MM.1S (cell line): ENCODE measurements around the gene MGME1.

Experiments used
- CTCF ChIP-seq: fragments of 300-600 bp; sonication (generic); IDR thresholded peaks from 2 replicates; pipeline ENCODE4 v1.5.1; 2016; ENCODE audit warnings: antibody characterized with exemption, low read length, mixed read lengths
- EZH2 ChIP-seq: fragments of 300-600 bp; sonication (generic); optimal IDR thresholded peaks from 2 replicates; pipeline ENCODE3; 2017; ENCODE audit warnings: low read depth, mild to moderate bottlenecking, antibody characterized with exemption, low read length, mixed read lengths

DNA sequence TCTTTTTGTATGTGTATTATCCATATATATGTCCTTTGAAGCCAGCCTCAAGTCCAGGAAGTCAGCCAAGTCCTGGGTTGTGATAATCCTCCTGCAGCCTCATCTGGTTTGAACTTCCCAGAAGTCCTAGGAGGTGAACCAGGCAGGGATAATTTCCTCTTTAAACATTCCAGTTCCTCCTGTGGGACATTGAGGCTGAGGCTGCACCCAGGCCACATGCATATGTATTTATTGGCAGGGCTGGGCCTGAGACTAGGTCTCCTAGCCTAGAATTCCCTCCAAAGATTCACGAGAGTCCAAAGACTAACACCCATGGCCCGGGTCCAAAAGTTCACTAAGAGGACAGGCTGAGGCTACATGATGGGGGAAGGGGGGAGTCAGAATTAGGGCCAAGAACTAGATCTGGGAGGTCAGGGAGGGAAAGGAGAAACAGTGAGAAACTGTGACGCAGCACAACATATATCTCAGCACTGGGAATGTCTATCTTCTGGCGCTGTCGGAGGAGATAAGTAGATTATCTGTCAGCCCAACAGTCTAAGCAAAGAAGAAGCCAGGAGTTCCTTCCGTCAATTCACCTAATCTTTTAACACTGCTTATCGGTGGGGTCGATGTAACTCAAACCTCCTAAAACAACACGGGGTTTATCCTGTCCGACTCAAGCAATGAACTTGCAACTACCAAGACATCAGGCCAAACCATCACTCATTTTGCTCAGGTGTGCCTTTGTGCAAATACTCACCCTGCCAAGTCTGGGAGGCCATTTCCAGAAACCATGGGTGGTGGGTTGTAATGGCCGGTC, 43.5 kb upstream of the MGME1 start:
- TF ChIP-seq CTCF (no peak), EZH2 (no peak)
